Right kidney (tissue), 1 donor: ENCODE results near the gene GSTA1.
A peak's percentile ranks its signal among the peaks of the same experiment; 100 is the strongest.
"Not testable (repeated sequence)": the region's sequence is repeated elsewhere in the genome, so short reads cannot be mapped to it uniquely, and the experiment has no call there.

Experiments
- DNase-seq: peaks from one replicate; pipeline ENCODE4 v3.0.0-alpha.2; 2016

Gene GSTA1

GRCh38 chr6:52809777-52810176 is 6.2 kb upstream of the GSTA1 start:
- not testable (repeated sequence) for DNase-seq

- no peak for DNase-seq
Measured at GRCh38 chr6:52808660-52809059, 5.0 kb upstream of the GSTA1 start.

DNA sequence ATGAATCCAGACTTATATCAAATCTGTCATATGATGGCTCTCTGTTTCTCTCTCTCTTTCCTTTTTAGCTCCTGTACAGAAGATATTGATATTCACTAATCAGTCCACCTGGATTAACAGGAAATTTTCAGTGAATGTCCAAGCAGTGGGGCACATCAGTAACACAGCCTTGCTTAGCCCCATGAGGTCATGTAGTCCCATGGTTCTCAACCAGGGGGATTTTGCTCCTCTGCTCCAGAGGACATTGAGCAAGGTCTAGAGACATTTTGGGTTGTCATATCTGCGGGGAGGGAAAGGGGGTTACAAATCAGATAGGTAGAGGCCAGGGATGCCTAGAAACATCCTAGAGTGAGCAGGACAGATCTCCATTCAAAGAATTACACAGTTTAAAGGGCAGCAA is 810 bp downstream of the GSTA1 start:
- no peak for DNase-seq

DNA sequence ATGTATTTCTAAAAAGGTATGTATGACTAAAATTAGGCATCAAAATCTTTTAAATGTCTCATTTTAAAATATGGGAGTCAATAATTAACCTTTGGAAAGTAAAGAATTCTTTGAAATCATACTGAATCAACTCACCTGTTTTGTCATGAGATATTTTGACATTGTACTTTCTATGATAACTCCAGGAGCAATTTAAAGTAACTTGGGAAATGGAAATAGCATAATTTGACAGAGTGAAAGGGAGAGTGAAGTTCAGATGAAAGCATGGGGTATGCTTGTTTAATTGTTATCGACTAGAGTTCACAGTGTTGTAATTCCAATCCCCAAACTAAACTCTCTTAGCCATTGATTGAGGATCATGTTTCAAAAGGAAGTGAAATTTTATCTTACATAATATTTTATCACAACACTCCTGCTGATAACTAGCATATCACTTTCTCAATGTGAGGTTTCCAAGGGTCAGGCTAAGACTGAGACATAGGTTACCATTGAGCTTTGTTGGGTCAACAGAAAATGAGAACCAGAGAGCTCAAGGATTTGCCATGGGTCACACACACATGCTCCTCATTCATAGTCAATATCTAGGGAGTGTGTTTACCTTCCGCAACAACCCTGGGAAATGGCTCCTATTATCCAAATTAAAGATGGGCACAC is 2.3 kb downstream of the GSTA1 start:
- no peak for DNase-seq

- not testable (repeated sequence) for DNase-seq
Measured at GRCh38 chr6:52799272-52799671, 4.3 kb downstream of the GSTA1 start.

DNA sequence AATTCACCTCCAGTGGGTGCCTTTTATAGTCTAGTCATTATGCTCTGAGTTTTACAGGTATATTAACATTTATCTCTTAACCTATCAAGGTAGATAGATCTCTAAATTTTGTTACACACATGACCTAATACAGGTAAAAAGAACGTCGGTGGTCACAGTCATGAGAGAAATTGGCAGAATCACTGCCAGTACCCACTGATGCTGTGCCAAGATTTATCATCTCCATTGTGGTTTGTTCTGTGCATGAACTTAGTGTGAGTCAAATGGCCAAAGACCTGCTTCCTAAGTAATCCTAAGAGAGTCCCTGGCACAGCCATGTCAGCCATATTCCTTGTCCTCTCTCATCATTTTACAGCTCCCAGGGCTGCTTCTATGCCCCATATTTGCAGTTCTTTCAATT is 9.2 kb downstream of the GSTA1 start:
- not testable (repeated sequence) for DNase-seq

- DNase-seq: no peak
Measured at GRCh38 chr6:52790861-52791260, 12.8 kb downstream of the GSTA1 start.

GRCh38 chr6:52789658-52790057 is 14.0 kb downstream of the GSTA1 start:
- DNase-seq: not testable (repeated sequence)

GRCh38 chr6:52788478-52788877 is 15.1 kb downstream of the GSTA1 start:
- peak; percentile 4 for DNase-seq

DNA sequence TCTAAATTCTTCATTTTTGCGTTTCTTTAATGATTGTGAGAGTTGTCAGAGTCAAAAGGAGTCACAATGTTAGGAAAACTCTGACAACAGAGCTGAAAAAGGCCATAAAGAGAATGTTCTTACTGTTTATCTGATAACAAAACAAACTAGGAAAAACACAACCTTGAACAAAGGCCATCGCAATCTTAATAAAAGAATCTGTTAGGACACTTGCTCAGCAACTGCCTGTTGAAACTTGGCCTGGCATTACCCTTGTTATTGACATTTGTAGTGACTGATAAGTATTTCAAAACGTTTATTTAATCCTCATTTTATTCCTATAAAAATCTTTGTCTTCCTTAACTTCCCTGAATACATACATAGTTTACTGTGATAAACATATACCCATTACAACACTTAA is 15.7 kb downstream of the GSTA1 start:
- no peak for DNase-seq

- DNase-seq: no peak
Measured at GRCh38 chr6:52786249-52786956, 17.2 kb downstream of the GSTA1 start.

DNA sequence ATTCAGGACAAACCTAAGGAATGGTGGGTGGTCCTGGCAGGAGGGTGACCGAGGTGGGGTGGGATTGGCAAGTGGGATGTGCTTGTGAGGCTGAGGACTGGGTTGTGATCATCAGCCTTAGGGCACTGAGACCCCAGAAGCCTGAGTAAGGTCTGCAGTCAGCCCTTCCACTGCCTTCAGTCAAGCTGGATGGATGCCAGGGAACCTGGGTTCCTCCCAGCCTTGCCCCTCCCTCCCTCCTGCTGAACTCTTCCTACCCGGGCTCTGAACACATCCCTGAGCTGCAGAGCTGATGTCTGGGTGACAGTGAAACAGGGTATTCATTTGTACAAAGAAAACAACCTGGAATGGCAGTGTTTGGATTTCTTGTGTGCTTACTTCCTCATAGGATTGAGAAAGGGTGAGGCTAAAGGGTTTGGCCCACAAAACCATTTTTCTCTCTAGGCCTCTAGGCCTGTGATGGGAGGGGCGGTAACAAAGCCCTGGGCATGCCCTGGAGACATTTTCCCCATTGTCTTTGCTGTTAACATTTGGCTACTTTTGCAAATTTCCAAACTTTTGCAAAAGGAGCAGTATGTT is 20.8 kb downstream of the GSTA1 start:
- not testable (repeated sequence) for DNase-seq

DNA sequence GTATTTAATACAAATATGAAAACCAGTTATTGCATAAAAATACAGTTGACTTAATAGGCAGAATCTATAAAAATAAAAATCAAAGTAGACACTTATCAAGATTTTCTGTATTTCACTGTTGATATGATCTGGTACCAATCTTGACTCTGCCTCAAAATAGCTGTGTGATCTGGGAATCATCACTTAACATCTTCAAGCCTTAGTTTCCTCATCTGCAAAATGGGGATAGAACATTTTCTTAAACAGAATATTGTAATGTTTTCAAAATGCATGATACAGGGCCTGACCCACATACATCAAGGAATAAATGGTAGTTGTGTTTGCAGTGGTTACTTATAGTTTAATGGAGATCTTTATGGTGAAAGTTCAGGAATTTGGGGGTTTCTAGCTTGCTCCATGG is 21.4 kb downstream of the GSTA1 start:
- not testable (repeated sequence) for DNase-seq

DNA sequence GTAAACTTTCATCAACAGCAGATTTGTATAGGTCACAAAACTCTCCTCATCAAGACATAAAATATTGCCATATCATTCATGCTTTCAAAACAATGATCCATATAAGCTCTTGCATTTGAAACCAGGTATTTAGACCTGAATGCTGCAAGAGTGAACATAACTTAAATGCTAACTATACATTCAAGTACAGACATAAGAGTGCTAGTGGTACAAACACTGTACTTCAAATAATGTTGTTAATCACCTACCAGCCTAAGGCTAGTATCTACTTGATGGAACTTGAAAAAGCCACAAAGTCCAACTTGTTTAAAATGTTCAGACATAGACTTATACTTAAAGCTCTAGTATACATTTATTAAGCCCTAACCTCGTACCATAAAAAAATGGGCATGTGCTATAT is 24.4 kb downstream of the GSTA1 start:
- no peak for DNase-seq

GRCh38 chr6:52776711-52777351 is 26.8 kb downstream of the GSTA1 start:
- DNase-seq: not testable (repeated sequence)

DNA sequence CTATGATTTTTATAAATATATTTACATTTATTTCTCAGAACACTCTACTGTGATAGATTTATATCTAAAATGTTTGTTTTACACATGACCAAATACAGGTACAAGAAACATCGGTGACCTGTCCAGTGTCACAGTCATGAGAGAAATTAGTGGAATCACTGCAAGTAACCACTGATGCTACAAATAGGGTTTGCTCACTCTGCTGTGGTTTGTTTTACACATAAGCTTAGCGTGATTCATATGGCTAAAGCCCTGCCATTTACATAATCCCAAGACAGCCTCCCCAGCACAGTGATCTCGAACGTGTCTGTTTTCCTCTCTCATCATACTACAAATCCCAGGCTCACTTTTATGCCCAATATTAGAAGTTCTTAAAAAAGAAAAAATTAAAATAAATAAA is 34.2 kb downstream of the GSTA1 start:
- not testable (repeated sequence) for DNase-seq

GRCh38 chr6:52767658-52768057 is 36.0 kb downstream of the GSTA1 start:
- DNase-seq: not testable (repeated sequence)

DNA sequence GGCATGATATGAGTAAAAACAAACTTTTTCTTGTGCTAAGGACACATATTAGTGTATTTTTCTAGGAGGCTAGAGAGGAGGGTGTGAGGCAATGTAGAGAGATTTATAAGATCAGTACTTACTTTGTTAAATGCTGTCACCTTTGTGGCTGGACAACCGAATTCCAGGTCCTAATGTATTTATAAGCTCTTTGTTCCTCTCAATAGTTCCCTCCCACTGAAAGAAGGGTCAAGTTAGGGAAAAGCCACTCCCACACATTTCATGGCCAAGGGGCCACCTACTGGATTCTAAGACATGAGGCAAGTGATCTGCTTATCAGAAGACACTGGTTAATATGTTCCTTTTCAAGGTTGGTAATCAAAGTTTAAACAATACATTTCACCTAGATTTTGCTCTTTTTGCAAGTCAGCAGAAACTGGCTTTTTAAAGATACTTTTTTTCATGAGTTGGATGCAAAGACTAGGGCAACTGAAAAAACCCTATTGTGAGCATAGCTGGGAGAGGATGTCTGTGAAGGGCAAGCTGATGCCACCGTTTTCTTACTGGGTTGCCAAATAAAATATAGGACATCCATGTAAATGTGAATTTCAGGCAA is 40.2 kb downstream of the GSTA1 start, which contains the start of gene GSTA2:
GSTA2 (minus strand) TSS at position 154 of the 595 bp plus-strand sequence. CDS start 5,528 bp downstream, outside the sequence.
- DNase-seq: not testable (repeated sequence)

GRCh38 chr6:52761673-52762491 is 41.7 kb downstream of the GSTA1 start:
- DNase-seq: not testable (repeated sequence)

GRCh38 chr6:52760105-52760765 is 43.4 kb downstream of the GSTA1 start:
- no peak for DNase-seq

DNA sequence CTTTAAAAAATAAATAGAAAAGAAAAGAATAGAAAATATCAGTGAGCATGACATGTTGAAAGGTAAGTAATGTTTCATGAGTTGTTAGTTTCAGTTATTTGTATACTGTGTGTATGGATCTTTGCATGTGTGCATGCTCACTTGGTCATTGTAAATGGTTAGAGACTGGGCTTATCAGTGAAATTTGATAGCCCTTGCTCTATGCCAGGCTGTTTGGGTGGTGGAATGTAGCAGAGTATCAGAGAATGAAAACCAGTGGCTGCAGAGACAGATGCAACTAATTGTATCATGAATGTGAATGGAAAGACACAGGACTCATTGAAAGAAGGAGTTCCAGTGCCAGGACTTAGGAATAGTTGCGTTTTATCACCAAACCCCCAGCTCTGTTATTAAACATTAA is 44.5 kb downstream of the GSTA1 start:
- no peak for DNase-seq
